A204.1 (cell line): ENCODE measurements around the gene AP1M1.
"Not testable (repeated sequence)": the region's sequence is repeated elsewhere in the genome, so short reads cannot be mapped to it uniquely, and the experiment has no call there.

ENCODE experiments used
- FAIRE-seq: peaks from 2 replicates; lab custom pipeline; 2012; peaks lifted over from hg19 to GRCh38; lab: Jason Lieb, UNC

Gene AP1M1

DNA sequence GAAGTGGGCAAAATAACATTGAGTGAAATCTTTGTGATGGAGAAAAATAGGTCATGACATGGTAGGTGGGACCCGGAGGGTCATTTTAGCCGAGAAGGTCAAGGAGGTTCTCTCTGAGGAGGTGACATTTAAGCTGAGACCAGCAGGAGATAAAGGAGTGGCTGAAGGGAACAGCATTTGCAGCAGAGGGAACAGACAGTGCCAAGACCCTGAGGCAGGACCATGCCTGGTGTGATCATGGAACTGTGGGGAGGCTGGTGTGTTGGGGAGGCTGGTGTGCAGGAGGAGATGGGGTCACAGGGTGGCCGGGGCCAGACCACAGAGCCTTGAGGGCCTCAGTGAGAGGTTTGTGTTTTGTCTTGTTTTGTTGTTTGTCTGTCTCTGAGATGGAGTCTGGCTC lies 67.5 kb downstream of the AP1M1 start:
- FAIRE-seq = no peak

DNA sequence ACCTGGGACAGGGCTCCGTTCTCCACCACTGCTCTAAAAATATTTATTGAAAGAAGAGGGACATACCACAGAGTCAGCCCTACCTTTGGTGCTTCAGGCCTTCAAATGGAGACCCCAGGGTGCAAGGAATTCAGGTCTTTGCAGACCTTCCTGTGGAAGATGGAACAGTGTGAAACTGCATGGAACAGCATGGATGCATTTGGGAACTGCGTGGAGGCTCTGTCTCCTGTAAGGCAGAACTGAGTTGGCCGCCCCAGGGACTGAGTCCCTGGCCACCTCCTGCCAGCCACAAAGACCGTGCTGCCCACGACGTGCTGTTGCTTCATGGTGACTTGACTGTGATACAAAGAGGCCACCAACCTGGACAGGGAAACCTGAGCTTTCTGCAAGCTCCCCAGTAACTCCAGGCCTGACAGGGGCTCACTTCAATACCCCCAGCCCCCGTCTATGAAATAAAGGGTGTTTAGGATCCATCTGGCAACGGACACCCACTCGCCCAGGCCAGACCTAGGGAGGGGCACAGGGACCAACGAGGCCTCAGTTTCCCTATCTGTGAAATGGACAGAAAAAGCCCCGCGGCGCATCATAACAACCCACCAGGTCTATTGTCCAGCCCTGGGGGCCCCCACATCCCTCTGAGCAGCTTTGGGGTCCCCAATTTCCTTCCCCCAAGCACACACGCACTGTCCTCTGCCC lies 68.3 kb downstream of the AP1M1 start:
- no peak for FAIRE-seq

DNA sequence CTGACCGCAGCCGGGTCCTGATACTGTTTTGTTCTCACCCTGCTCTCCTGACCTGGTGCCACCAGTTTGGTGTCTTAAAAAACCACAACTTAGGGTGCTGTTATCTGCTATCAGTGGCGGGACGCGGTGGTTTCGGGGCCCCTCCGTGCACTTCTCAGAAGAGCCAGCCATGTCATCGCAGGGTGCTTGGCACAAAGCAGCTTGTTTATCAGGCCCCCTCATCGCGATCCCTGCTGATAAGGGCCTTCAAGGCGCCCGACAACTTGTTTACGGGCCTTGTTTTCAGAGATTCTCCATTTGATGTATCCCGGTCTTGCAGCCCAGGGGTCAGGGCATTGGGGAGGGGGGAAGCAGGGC lies 68.9 kb downstream of the AP1M1 start:
- no peak for FAIRE-seq

DNA sequence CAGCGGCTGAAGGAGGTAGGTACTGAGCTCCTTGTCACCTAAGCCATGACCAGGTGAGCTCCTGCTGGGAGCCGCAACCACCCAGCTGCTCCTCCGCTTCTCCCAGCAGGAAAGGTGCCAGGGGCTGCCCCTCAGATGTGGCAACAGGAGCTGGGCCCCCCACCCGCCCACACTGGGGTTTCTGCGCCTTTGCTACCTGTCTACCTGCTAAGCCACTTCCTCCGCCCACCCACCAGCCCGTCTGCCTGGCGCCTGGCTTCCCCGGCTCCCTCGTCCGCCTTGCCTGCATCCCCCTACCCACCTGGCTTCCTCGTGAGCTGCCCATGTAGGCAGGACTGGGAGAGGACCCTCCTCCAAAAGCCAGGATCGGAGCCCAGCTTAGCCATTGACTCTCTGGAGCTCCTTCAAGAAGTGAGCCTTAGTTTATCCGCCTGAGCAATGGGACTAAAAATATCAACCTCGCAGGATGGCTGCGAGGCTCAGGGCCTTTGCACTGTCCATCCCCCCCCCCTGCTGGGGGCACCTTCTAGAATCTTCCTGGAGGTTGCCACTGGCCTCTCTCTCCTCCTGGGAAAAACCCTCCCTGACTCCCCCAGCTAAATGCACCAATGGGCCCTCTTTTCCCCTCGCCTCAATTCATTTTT lies 71.1 kb downstream of the AP1M1 start:
- FAIRE-seq = no peak

DNA sequence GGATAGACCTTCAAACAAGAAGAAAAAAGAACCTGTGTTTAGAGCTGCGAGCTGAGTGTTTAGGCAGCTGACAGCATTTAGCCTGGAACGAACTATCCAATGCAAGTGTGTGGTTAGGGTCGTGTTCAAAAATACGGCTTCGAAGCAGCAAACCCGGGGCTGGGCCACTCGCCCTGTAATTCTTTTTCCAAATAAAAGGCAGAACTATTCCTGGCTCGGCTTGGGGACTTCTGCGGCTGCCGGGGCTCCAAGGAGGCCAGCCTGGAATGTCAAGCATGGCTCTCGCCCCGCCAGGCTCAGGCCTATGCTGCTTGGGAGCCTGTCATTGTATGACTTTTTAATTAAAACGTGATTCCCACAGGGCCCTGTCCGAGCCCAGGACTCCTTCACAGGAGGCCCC lies 75.2 kb downstream of the AP1M1 start:
- FAIRE-seq = no peak

DNA sequence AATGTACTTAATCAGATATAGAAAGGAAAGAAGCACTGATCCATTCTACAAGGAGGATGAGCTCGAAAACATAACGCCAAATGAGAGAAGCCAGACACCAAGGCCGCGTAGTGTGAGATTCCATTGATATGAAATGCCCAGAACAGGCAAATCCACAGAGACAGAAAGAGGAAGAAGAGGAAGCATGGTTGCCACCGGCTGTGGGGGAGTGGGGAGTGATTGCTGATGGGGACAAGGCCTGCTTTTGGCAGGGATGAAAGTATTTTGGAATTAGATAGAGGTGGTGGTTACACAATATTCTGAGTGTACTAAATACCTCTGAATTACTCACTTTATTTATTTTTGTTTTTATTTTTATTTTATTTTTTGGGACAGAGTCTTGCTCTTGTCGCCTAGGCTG lies 76.7 kb downstream of the AP1M1 start:
- no peak for FAIRE-seq

DNA sequence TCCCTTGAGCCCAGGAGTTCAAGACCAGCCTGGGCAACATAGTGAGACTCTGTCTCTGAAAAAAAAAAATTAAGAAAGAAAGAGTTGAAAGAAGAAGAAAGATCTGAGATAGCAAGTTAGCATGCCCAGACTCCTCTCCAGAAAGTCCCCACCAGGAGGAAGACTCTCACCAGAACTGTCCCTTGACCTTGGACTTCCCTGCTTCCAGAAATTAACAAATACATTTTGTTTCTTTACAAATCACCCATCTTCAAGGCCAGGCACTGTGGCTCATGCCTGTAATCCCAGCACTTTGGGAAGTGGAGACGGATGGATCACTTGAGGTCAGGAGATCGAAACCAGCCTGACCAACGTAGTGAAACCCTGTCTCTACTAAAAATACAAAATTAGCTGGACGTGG lies 82.6 kb downstream of the AP1M1 start:
- FAIRE-seq = no peak

DNA sequence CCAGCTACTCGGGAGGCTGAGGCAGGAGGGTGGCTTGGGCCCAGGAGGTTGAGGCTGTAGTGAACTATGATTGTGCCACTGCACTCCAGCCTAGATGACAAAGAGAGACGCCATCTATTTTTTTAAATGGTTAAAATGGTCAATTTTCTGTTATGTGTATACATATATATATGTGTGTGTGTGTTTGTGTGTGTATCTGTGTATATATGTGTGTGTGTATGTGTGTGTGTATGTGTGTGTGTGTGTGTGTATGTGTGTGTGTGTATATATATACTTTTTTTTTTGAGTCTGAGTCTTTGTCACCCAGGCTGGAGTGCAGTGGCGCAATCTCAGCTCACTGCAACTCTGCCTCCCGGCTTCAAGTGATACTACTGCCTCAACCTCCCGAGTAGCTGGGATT lies 84.0 kb downstream of the AP1M1 start:
- FAIRE-seq = no peak

DNA sequence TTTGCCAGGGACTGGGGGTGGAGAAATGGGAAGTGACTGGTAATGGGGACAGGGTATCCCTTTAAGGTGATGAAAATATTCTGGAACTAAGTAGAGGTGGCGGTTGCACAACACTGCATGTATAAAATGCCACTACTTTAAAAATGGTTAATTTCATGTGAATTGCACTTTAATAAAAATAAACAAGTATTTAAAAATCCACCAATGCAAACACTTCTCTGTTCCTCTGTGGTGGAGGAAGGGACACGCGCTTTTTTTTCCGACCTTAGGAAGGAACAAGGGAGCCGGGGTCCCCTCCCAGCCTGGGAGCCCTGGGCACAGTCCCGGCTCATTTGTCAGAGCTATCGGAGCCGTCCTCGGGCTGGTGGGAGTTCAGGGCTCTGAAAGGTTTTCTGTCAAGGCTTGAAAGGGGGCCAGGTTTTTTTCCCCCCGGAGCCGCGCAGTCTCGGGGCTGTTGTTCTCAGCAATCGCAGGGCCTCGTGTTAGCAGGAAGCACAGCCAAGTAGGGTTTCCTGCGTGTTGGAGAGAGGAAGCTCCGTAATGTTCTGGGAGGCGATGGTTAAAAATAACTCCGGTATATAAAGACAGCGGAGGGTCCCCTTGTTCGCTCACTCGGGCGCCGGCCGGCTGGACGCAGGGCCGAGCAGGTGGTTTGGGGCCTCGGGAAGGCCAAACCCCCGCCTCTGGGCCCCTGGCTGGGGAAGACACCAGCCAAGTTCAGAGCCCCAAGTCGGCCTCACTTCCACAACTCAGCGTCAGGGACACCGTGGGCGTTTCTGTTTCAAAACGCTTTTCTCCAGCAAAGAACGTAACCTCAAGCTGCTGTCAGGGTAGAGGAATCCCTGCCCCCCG lies 85.7 kb downstream of the AP1M1 start:
- no peak for FAIRE-seq

DNA sequence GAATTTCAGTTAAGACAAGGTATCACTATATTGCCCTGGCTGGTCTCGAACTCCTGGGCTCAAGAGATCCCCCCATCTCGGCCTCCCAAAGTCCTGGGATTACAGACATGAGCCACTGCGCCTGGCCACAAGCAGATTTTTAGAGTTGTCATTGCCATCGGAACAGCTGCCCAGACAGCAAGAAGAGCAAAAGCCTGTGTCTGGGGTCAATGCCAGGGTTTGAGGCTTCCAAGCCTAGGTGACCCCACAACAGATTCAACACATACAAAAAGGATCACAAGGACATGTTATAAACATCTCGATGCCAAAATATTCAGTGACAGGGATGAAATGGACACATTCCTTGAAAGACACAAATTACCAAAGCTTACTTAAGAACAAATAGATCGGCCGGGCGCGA lies 86.8 kb downstream of the AP1M1 start:
- FAIRE-seq = no peak

DNA sequence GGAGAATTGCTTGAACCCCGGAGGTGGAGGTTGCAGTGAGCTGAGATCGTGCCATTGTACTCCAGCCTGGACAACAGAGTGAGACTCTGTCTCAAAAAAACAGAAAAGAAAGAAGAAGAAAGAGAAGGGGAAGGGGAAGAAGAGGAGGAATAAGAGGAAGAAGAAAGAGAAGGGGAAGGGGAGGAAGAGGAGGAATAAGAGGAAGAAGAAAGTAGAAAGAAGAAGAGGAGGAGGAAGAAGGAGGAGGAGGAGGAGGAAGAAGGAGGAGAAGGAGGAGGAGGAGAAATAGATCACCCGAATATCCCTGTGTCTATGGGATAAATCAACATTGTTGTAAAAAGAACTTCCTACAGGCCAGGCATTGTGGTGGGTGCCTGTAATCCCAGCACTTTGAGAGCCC lies 87.4 kb downstream of the AP1M1 start:
- not testable (repeated sequence) for FAIRE-seq

DNA sequence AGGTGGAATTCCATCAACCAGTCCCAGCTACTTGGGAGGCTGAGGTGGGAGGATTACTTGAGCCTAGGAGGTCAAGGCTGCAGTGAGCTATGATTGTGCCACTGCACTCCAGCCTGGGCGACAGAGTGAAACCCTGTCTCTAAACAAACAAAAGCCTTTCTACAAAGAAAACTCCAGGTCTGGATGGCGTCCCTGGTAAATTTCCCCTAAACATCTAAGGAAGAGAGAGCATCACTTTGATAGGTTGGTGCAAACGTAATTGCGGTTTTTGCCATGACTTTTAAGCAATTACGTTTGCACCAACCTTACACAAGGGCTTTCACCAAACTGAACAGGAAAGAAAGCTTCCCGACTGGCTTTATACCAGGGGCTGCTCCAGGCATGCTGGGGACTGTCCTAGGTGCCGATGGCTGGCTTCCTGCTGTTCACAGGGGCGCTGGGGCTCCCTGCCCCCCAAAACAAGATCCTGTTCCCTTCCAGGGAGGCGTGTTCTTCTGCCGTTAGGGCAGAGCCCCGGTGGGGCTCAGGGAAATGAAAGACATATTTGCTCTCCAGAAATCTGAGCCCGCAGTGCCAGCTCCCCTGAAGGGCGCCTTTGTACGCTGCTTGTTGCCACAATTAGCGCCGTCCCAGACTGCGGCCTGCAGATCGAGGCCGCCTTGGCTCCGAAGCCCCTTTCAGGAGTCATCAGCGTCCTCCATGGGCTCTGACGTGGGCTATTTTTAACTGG lies 88.2 kb downstream of the AP1M1 start:
- FAIRE-seq = peak; percentile 87

DNA sequence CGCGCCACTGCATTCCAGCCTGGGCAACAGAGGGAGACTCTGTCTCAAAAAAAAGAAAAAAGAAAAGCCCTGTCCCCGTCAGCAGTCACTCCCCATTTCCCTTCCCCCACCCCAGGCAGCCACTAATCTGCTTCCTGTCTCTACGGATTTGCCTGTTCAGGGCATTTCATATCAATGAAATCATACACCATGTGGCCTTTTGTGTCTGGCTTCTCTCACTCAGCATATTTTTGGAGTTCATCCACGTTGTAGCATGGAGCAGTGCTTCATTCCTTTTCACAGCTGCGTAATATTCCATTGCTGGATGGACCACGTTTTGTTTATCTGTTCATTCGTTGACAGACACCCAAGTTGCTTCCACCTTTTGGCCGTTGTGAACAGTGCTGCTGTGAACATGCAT lies 90.8 kb downstream of the AP1M1 start:
- FAIRE-seq = no peak

DNA sequence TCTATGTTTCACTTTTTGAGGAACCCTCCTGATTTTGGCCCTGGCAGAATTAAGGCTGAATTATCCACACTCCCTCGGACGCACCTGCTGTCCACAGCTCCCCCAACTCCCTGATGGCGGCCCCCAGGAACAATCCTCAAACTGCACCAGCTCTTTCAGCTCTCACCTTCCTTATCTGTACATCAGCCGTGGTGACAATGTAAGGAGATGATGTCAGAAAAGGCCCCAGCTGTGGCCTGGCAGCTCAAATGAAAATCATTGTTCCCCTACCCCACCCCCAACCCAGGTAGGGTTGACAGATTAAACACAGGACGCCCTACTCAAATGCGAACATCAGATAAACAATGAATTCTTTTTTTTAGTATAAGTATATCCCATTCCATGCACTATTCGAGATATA lies 91.9 kb downstream of the AP1M1 start:
- no peak for FAIRE-seq

DNA sequence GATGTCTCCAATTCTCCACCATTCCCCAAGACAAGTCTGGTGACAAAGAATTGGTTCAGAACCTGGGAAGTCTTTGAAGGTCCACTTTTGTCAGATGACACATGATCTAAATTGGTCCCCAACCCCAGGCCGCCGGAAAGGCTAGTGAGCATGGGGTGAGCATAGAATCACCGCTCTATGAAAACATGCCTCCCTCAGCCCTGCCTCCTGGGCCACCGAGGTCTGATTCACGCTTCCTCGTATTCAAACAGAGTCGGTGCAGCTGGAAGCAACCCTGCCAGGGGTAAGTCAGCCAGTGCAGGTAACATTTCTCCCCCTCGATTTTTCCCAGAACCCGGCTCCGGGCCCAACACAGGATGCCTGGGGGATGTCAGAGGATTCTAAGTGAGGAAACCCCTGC lies 93.0 kb downstream of the AP1M1 start:
- peak; percentile 44 for FAIRE-seq

DNA sequence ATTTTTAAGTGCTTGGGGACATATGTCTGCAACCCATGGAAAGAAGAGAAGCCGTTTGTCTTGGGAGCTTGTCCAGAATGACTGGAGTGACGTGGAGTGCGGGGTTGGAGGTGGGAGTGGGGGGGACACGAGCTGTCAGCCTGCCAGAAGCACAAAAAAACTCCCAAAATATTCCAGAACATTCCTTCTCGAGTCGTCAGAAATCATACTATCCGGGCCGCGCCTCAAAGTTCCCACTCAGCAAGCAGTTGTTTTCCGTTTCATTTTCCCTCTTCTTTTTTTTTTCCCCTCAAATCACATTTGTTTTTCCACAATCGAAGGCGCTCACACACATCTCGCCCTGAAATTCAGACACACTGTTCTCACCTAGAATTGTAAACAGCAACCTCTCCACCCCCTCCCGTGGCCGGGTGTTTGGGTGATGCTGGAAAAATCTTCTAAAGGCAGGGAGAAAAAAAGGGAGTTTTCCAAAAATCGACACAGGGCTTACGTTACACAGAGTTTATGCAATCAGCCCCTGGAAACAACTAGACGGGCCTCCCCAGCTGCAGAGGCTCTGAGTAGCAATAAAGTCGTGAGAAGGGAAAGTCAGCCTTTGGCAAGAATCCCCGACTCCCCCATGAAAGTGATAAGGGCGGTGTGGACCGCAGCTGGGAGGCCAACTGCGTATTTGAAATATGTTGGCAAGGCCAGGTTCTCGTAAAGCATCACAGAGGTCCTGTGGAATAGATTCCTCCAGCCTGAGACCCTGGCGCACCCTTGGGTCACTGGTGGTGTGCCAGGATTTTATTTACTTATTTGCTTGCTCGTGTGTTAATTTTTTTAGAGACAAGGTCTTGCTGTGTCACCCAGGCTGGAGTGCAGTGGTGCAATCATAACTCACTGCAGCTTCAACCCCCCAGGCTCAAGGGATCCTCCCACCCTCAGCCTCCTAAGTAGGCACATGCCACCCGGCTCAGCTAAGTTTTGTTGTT lies 95.7 kb downstream of the AP1M1 start:
- no peak for FAIRE-seq

DNA sequence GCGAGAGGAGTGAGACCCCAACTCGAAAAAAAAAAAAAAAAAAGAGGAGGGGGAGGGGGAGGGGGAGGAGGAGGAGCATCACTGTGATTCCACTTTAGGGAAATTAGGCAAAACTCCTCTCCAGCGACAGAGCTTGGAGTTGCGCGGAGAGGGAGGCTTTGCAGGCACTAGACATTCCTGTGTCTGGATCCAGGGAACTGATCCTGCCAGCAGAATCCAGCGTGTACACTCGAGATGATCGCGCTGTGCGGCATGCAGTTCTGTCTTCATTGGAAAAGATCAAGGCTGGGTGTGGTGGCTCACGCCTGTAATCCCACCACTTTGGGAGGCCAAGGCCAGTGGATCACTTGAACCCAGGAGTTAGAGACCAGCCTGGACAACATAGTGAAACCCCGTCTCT lies 97.3 kb downstream of the AP1M1 start:
- FAIRE-seq = no peak
